Activated T-cell treated with anti-CD3 and anti-CD28 coated beads, Interleukin-2, amount 50 U/mL, for 72 hours (primary cell): ENCODE data around the gene PTPRT. TPM values are rescaled to one million over a fixed set of nuclear protein-coding genes. Genes with fewer than 3 reads are reported as not detected.

Experiments used
- ATAC-seq, 2 donors: fragments of 150-1000 bp; cut with Tn5 transposase; replicated peaks in 1 of 2; 2 replicates each; pipeline ENCODE4 v1.10.0; 2021; ENCODE audit warnings: moderate library complexity in 2 of 2, mild to moderate bottlenecking in 1 of 2
- DNase-seq, 2 donors: peaks; one replicate each; pipeline ENCODE4 v3.0.0; 2021 to 2022; ENCODE audit warnings: mixed read lengths in 1 of 2
- H3K27ac Mint-ChIP-seq: one replicate; pipeline ENCODE4 v1.8.0; 2022; ENCODE audit warnings: mild to moderate bottlenecking, moderate library complexity, mixed read lengths
- H3K27me3 Mint-ChIP-seq: one replicate; pipeline ENCODE4 v1.8.0; 2022; ENCODE audit warnings: low read depth, mixed read lengths
- H3K36me3 Mint-ChIP-seq, 2 donors: one replicate each; pipeline ENCODE4 v1.8.0; 2022; ENCODE audit warnings: mixed read lengths in 2 of 2, mild to moderate bottlenecking in 1 of 2; ENCODE audit not compliant: insufficient read depth in 2 of 2
- H3K4me1 Mint-ChIP-seq: one replicate; pipeline ENCODE4 v1.8.0; 2022; ENCODE audit warnings: low read depth, mixed read lengths
- H3K4me3 Mint-ChIP-seq, 2 donors: one replicate each; pipeline ENCODE4 v1.8.0; 2022; ENCODE audit warnings: mild to moderate bottlenecking in 2 of 2, mixed read lengths in 2 of 2, moderate library complexity in 2 of 2
- H3K9me3 Mint-ChIP-seq, 2 donors: one replicate each; pipeline ENCODE4 v1.8.0; 2022; ENCODE audit warnings: mixed read lengths in 2 of 2
- total RNA-seq, 2 donors: library from RNA; stranded (reverse); gene quantifications; one replicate each; pipeline ENCODE4 v1.2.3, GENCODE V29; 2022

The PTPRT gene
- total RNA-seq, 2 donors from 2014 or later: not detected

DNA sequence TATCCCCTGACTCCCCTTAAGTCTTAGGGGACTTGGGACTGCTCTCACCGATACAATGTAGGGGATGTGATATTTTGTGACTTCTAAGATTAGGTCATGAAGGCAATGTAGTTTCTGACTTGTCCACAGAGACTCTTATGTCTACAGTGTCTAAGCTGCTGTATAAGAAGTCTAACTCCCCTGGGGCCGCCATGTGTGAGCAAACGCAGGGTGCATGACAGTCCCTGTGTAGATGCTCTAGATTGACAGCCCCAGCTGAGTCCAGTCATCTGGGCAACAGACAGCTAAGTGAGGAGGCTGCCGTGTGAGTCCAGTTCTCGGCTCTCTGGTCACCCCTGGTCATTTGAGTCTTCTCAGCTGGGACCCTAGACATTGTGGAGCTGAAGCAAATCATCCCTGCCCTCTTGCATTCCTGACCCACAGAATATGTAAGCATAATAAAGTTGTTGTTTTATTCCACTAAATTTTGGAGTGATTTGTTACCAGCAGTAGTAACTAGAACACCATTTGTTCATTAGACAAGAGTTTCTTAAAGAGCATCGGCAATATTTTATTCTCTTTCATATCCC is 828.2 kb downstream of the PTPRT start:
- DNase-seq: no peak
- Mint-ChIP-seq H3K27me3 (no peaks in the 10 kb centered on the region), H3K4me1 (no peaks in the 10 kb centered on the region), H3K27ac (no peak overlapping the region), H3K36me3 (no peaks in the 10 kb centered on the region), H3K4me3 (no peak overlapping the region), H3K9me3 (peaks cover 0 to 5% of the 10 kb centered on the region in 2 donors)
- ATAC-seq: no peak

- H3K4me3 Mint-ChIP-seq: no peak overlapping the region
- no peaks in the 10 kb centered on the region for H3K36me3 Mint-ChIP-seq
- H3K27ac Mint-ChIP-seq: no peak overlapping the region
- H3K27me3 Mint-ChIP-seq: no peaks in the 10 kb centered on the region
- no peak for ATAC-seq
- DNase-seq: no peak
- peaks cover 0 to 2% of the 10 kb centered on the region in 2 donors for H3K9me3 Mint-ChIP-seq
- H3K4me1 Mint-ChIP-seq: no peaks in the 10 kb centered on the region
These were observed 829.1 kb downstream of the PTPRT start for GRCh38 chr20:42360621-42361020.

- DNase-seq: no peak
- no peak for ATAC-seq
- no peak overlapping the region for H3K27ac Mint-ChIP-seq
- H3K4me3 Mint-ChIP-seq: no peak overlapping the region
- no peaks in the 10 kb centered on the region for H3K4me1 Mint-ChIP-seq
- no peaks in the 10 kb centered on the region for H3K36me3 Mint-ChIP-seq
- no peaks in the 10 kb centered on the region for H3K27me3 Mint-ChIP-seq
- peaks cover 0 to 2% of the 10 kb centered on the region in 2 donors for H3K9me3 Mint-ChIP-seq
These were observed 830.1 kb downstream of the PTPRT start for GRCh38 chr20:42359617-42360016.

- Mint-ChIP-seq H3K9me3 (peaks cover 0 to 10% of the 10 kb centered on the region in 2 donors), H3K36me3 (no peaks in the 10 kb centered on the region), H3K4me3 (no peak overlapping the region), H3K27me3 (no peaks in the 10 kb centered on the region), H3K27ac (no peak overlapping the region), H3K4me1 (no peaks in the 10 kb centered on the region)
- ATAC-seq (no peak), DNase-seq (no peak)
These were observed 837.6 kb downstream of the PTPRT start for GRCh38 chr20:42352096-42352495.

DNA sequence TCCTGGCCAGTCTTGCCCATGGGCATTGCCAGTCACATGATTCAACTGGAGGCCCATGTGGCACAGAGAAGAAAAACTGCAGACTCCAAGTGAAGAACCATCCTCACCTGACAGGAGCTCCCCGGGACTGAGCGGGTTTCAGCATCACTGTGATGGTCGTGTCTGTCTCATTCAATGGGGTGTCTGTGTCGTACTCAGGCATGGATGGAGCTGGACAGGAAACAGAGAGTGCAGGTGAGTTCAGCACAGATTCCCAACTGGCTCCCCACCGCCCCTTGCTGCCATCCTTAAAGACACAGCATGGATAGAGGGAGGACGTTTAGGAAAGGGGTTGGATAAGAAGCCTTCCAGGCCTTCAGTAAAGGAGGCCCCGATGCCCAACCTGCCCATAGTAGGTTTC is 839.2 kb downstream of the PTPRT start:
- Mint-ChIP-seq H3K27me3 (no peaks in the 10 kb centered on the region), H3K4me1 (no peaks in the 10 kb centered on the region), H3K4me3 (no peak overlapping the region), H3K36me3 (no peaks in the 10 kb centered on the region), H3K9me3 (peaks cover 0 to 13% of the 10 kb centered on the region in 2 donors), H3K27ac (no peak overlapping the region)
- no peak for ATAC-seq
- DNase-seq: no peak

DNA sequence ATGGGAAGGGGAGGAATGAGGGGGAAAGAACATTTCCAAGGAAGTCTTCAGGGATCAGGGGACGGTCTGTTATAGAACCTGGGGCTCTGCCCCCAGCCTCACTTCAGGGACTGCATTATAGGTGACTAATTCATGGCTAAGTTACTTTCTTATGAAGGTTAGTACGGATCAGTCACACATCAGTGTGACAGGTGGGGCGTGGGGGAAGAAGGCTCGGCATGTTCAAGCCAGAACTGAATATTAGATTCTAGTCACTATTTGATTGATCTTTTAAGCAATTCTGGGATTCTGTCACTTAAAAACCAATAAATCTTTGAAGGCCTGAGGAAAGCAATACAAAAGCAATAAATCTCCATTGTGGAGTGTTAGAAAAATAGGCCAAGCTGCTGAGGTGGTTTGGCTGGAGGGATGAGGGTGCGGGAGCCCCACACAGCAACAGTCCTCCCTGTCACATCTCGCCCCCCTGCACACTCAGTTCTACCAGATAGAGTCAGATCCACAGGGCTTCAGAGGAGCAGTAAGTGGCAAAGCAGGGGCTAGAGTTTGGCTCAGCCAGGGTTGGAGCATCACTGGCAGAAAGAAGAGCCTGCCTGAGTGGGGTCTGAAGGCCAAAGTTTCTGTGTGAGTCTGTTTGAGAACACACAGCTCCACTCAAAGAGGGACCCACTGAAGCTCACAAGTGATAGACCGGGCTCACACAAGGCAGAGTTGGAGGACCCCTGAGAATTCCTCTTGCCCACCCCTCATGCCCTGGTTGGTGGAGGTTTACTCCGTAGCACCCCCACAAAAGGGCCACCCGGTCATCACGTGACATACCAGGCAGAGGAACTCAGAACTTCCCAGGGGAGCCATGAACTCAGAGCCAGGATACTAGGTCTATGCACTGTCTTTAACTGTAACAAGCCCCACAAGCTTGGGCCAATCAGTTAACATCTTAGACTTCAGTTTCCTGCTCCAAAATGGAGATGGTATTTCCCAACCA is 843.2 kb downstream of the PTPRT start:
- Mint-ChIP-seq H3K27me3 (no peaks in the 10 kb centered on the region), H3K9me3 (peaks cover 5 to 18% of the 10 kb centered on the region in 2 donors), H3K36me3 (no peaks in the 10 kb centered on the region), H3K27ac (no peak overlapping the region), H3K4me1 (no peaks in the 10 kb centered on the region), H3K4me3 (no peak overlapping the region)
- ATAC-seq (no peak), DNase-seq (no peak)

GRCh38 chr20:42341654-42342053 is 848.1 kb downstream of the PTPRT start:
- H3K4me3 Mint-ChIP-seq: no peak overlapping the region
- H3K27me3 Mint-ChIP-seq: no peaks in the 10 kb centered on the region
- no peaks in the 10 kb centered on the region for H3K36me3 Mint-ChIP-seq
- H3K9me3 Mint-ChIP-seq: peaks cover 7 to 10% of the 10 kb centered on the region in 2 donors
- DNase-seq (no peak), ATAC-seq (no peak)
- no peaks in the 10 kb centered on the region for H3K4me1 Mint-ChIP-seq
- no peak overlapping the region for H3K27ac Mint-ChIP-seq

DNA sequence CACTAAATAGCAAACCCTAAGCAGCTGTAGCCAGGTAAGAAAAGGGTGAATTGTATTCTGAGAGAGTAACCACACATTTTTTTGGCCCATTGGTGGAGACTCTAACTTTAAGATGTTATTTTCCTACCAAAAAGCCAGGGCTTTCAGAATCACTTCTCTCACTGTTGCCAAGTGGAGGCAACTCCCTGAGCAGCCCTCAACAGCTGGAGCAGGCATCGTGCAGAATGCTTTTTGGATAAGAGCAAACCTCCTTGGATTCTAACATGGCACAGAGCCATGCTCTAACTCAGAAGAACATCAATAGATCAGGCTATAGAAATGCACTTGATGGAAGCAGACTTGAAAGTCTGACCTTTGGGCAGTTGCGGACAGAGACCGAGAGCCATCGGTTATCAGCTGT is 849.3 kb downstream of the PTPRT start:
- H3K4me1 Mint-ChIP-seq: no peaks in the 10 kb centered on the region
- no peaks in the 10 kb centered on the region for H3K36me3 Mint-ChIP-seq
- DNase-seq (no peak), ATAC-seq (no peak)
- peaks cover 7% of the 10 kb centered on the region in 2 donors for H3K9me3 Mint-ChIP-seq
- no peak overlapping the region for H3K4me3 Mint-ChIP-seq
- no peak overlapping the region for H3K27ac Mint-ChIP-seq
- H3K27me3 Mint-ChIP-seq: no peaks in the 10 kb centered on the region

DNA sequence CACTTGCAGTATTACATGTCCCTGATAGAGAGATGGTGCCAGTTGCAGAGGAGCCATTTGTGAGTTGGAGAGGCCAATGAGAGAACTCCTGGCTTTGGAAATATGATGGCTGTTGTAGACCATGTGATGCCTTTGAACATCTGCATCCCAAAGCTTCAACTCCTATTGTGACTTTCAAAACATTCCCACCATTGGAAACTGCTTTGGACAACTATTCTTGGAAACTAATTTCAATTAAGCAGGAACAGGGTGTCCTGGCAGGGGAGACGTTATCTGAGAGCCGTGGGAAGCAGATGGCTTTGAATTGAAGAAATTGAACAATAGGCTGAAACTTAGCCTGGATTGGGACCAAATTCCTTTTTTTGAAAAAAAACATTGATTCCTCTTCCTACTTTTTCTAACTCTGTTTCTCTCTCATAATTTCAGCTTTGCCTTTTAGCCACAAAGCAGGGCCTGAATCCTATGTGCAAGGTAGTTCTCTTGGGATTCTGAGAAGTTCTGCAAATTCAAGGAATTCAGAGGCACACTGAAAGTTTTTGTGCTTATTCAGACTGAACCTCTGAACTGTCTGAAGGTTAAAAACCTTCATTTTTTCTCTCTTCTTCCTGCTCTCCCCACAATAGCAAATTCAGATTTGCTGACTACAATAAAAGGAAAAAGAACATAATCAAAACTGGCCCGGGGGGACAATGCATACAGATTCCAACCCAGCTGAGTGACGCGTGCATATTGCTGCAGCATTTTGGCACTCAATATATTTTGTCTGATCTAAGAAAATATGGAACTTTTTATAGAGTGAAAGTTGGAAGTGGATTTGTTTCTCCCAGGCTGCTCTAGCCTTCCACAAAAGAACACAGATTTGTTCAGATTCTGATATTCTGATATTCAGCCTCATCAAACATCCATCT is 851.2 kb downstream of the PTPRT start:
- Mint-ChIP-seq H3K4me3 (no peak overlapping the region), H3K36me3 (no peaks in the 10 kb centered on the region), H3K27ac (no peak overlapping the region), H3K9me3 (peaks cover 7% of the 10 kb centered on the region in 2 donors), H3K27me3 (no peaks in the 10 kb centered on the region), H3K4me1 (no peaks in the 10 kb centered on the region)
- DNase-seq: no peak
- ATAC-seq: no peak

DNA sequence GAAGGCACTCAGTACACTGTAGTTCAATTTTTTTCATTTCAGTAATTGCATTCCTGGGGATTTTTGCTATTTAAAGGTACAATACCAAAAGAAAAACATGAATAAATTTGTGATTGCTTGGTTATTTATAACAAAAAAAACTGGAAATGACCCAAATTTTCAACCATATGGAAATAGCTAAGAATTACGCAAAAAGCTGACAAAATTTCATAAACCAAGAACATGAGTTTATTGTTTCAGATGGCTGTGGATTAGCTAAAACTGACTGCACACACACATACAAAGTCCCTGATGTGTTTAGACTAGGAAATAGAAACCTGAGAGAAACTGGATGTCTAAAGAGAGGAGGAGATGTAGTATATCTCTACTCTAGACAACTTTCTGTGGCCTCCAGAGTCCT is 853.1 kb downstream of the PTPRT start:
- Mint-ChIP-seq H3K27ac (no peak overlapping the region), H3K27me3 (no peaks in the 10 kb centered on the region), H3K4me3 (no peak overlapping the region), H3K36me3 (no peaks in the 10 kb centered on the region), H3K9me3 (peaks cover 2 to 6% of the 10 kb centered on the region in 2 donors), H3K4me1 (no peaks in the 10 kb centered on the region)
- no peak for DNase-seq
- no peak for ATAC-seq

DNA sequence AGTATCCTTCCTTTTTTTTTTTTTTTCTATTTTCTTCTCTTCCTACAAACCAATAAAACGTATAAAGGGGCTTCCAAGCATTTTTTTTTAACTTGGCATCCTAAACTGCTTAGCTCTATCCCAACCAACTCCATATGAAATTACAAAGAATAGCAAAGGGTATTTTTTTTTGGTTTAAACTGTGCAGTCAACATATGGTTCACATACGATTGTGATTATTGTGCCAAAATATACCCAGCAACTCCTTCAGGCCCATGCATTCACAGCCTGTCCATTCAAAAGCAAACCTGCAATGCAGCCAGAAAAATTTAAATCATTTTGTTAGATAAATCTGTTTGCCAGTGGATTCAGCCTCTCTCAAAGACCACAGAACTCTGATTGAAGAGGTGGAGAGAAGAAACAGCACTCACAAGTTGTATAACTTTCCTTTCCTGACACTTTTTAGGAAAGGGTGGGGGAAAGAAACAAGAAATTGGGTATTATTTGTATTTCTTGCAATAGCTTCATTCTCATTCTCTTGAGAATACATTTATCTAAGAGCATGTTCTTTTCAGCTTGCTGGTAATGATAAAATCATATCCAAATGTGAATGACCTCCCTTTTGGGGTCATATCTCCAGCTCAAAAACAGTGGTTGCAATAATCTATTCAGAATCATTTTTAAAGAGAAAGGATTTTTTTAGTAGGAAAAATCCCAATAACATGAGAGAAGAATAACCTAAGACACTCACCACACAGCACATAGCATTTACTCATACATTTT is 870.3 kb downstream of the PTPRT start:
- no peaks in the 10 kb centered on the region for H3K36me3 Mint-ChIP-seq
- no peak overlapping the region for H3K27ac Mint-ChIP-seq
- H3K4me3 Mint-ChIP-seq: no peak overlapping the region
- ATAC-seq (no peak), DNase-seq (no peak)
- peaks cover 6 to 10% of the 10 kb centered on the region in 2 donors for H3K9me3 Mint-ChIP-seq
- no peaks in the 10 kb centered on the region for H3K4me1 Mint-ChIP-seq
- no peaks in the 10 kb centered on the region for H3K27me3 Mint-ChIP-seq

DNA sequence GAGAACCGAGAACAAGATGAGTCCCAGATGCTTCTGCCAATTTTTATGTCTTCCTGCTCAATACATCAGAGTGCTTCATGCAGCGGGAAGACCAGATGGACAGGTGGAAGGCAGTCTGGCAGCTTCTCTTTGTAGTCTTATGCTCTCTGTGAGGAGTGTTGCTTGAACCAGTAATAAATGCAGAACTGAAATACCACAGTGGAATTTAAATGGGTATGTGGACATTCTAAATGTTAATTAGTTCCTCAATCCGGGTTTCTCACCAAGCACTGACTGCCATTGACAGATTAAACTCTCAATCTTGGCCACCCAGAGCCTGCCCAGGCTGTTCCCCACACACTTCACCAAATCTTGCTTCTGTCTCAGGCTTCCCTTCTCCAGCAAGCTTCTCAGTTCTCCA is 876.0 kb downstream of the PTPRT start:
- Mint-ChIP-seq H3K9me3 (peaks cover 10 to 14% of the 10 kb centered on the region in 2 donors), H3K4me1 (no peaks in the 10 kb centered on the region), H3K27me3 (no peaks in the 10 kb centered on the region), H3K4me3 (no peak overlapping the region), H3K36me3 (no peaks in the 10 kb centered on the region), H3K27ac (no peak overlapping the region)
- no peak for ATAC-seq
- no peak for DNase-seq
